Measurements from ENCODE around the gene POLE. TPM values are rescaled to one million over a fixed set of nuclear protein-coding genes. Genes with fewer than 3 reads are reported as not detected.

POLE gene
- total RNA-seq, 1 experiment from 2014 or later, result 200 TPM

DNA sequence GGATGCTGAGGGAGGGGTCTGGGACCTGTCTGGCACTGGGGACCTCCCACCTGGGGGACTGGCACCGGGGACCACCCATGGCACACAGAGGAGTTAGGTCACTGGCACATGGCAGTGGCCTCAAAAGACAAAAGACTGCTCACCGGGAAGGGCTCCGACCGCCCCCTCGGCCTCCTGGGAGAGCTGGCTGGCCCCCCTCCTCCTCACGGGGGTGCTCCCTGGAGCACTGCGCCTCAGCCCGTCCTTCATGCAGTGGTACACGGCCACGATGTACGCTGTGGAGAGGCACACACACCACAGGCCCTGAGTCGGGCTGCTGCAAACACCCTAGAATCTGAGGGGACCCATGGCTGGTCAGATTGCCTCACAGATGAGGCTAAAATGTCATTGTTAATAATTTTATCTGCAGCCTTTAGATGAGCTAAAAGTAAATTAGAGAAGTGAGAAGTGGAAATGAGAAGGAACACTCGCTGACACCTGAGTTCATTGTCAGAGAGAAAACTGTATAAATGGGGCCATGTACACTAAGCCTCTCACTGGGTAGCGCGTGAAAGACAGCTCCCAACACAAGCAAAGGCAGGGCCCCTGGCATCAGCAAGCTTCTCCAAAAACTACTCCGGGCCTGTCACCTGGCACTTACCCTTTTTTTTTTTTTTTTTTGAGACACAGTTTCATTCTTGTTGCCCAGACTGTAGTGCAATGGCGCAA, 54.5 kb downstream of the POLE start:
- no peak for TF ChIP-seq CTCF (IDR thresholded peaks at IDR 0.05; ENCODE audit: unreplicated experiment)
- H3K36me3 Mint-ChIP-seq (ENCODE audit: insufficient read depth, unreplicated experiment), result peaks cover 56% of the 10 kb centered on the region
- no peak overlapping the region for H3K27ac Mint-ChIP-seq (ENCODE audit: unreplicated experiment)
- intact Hi-C loops (cut with micrococcal nuclease; ENCODE audit: unreplicated experiment), result no loop called here
- no peaks in the 10 kb centered on the region for H3K9me3 Mint-ChIP-seq (ENCODE audit: low read depth, unreplicated experiment)
- no TSS peak for BruUV-seq (replicated peaks)
- H3K27me3 Mint-ChIP-seq (ENCODE audit: unreplicated experiment), result no peaks in the 10 kb centered on the region
- no peak for DNase-seq
- H3K4me1 Mint-ChIP-seq (ENCODE audit: low read depth, unreplicated experiment), result no peaks in the 10 kb centered on the region
- H3K4me3 Mint-ChIP-seq (ENCODE audit: low read depth, unreplicated experiment), result no peak overlapping the region
- CTCF ChIA-PET, result interaction anchor here (0.7 to 1.4 kb wide), 2 partner anchors 18 to 442 kb away, joined by 3 to 7 read pairs; no protein-coding TSS in a partner anchor

- CTCF ChIA-PET, result interaction anchor here (1.4 kb wide), 1 partner anchor 17 kb away, joined by 3 read pairs; no protein-coding TSS in a partner anchor
- H3K4me1 Mint-ChIP-seq (ENCODE audit: low read depth, unreplicated experiment), result no peaks in the 10 kb centered on the region
- no peak for TF ChIP-seq CTCF (IDR thresholded peaks at IDR 0.05; ENCODE audit: unreplicated experiment)
- DNase-seq, result no peak
- no TSS peak for BruUV-seq (replicated peaks)
- no peak overlapping the region for H3K4me3 Mint-ChIP-seq (ENCODE audit: low read depth, unreplicated experiment)
- no peak overlapping the region for H3K27ac Mint-ChIP-seq (ENCODE audit: unreplicated experiment)
- H3K27me3 Mint-ChIP-seq (ENCODE audit: unreplicated experiment), result no peaks in the 10 kb centered on the region
- intact Hi-C loops (cut with micrococcal nuclease; ENCODE audit: unreplicated experiment), result no loop called here
- H3K36me3 Mint-ChIP-seq (ENCODE audit: insufficient read depth, unreplicated experiment), result peaks cover 56% of the 10 kb centered on the region
- no peaks in the 10 kb centered on the region for H3K9me3 Mint-ChIP-seq (ENCODE audit: low read depth, unreplicated experiment)
Measured at GRCh38 chr12:132631666-132632065, 55.5 kb downstream of the POLE start.

DNA sequence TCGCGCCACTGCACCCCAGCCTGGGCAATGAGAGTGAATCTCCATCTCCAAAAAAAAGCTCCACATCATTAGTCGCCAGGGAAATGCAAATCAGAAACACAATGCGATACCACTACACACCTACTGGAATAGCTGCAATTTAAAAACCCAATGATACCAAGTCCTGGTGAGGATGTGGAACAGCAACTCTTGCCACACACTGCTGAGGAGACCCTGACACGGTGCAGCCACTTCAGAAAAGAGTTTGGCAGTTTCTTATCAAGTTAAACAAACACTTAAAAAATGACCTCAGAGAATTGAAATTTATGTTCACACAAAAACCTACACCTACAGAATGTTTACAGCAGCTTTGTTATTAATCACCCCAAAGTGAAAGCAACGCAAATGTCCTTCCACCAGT, 56.5 kb downstream of the POLE start:
- Mint-ChIP-seq H3K36me3 (ENCODE audit: insufficient read depth, unreplicated experiment) (peaks cover 54% of the 10 kb centered on the region), H3K4me3 (ENCODE audit: low read depth, unreplicated experiment) (no peak overlapping the region), H3K27me3 (ENCODE audit: unreplicated experiment) (no peaks in the 10 kb centered on the region), H3K27ac (ENCODE audit: unreplicated experiment) (no peak overlapping the region), H3K4me1 (ENCODE audit: low read depth, unreplicated experiment) (no peaks in the 10 kb centered on the region), H3K9me3 (ENCODE audit: low read depth, unreplicated experiment) (no peaks in the 10 kb centered on the region)
- no TSS peak for BruUV-seq (replicated peaks)
- CTCF ChIA-PET, result no interaction called here
- TF ChIP-seq CTCF (IDR thresholded peaks at IDR 0.05; ENCODE audit: unreplicated experiment), result no peak
- intact Hi-C loops (cut with micrococcal nuclease; ENCODE audit: unreplicated experiment), result no loop called here
- no peak for DNase-seq

DNA sequence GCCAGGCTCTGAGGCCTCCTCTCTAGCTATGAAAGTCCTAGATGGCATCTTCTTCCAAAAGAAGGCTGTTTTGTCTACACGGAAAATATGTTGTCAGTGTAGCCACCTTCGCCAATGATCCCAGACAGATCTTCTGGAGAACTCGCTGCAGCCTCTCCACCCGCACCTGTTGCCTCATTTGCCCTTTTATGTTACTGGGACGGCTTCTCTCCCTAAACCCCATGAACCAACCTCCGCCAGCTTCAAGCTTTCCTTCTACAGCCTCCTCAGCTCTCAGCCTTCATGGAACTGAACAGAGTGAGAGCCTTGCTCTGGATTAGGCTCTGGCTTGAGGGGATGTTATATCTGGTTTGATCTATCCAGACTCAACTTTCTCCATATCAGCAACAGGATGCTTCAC, 57.8 kb downstream of the POLE start:
- H3K36me3 Mint-ChIP-seq (ENCODE audit: insufficient read depth, unreplicated experiment), result peaks cover 43% of the 10 kb centered on the region
- DNase-seq, result no peak
- no peak overlapping the region for H3K4me3 Mint-ChIP-seq (ENCODE audit: low read depth, unreplicated experiment)

More for the DNA sequence above, 57.8 kb downstream of the POLE start:
- TF ChIP-seq CTCF (IDR thresholded peaks at IDR 0.05; ENCODE audit: unreplicated experiment), result no peak
- Mint-ChIP-seq H3K27me3 (ENCODE audit: unreplicated experiment) (no peaks in the 10 kb centered on the region), H3K9me3 (ENCODE audit: low read depth, unreplicated experiment) (no peaks in the 10 kb centered on the region), H3K4me1 (ENCODE audit: low read depth, unreplicated experiment) (no peaks in the 10 kb centered on the region), H3K27ac (ENCODE audit: unreplicated experiment) (no peak overlapping the region)
- CTCF ChIA-PET, result interaction anchor here (0.6 to 1.1 kb wide), 2 partner anchors 10 to 360 kb away, joined by 3 to 4 read pairs; no protein-coding TSS in a partner anchor
- BruUV-seq (replicated peaks), result no TSS peak
- intact Hi-C loops (cut with micrococcal nuclease; ENCODE audit: unreplicated experiment), result no loop called here

Measured in Calu3 (cell line).